AG09309 (cell line): ENCODE results near the gene BPNT1.

Experiments
- DNase-seq: peaks from one replicate; pipeline ENCODE4 v3.0.0-alpha.2; 2010; ENCODE audit warnings: low read depth
- H3K4me3 ChIP-seq: 2 replicates; pipeline ENCODE4 v1.5.1; 2011; ENCODE audit warnings: mild to moderate bottlenecking, low read depth, low read length, moderate library complexity; ENCODE audit not compliant: control insufficient read depth
- TF ChIP-seq, protein P1 (sequence below): IDR thresholded peaks from 2 replicates; pipeline ENCODE4 v1.5.1; 2011; ENCODE audit warnings: mild to moderate bottlenecking, low read depth, low read length, inconsistent platforms; ENCODE audit not compliant: insufficient read depth, control insufficient read depth; ENCODE audit errors: missing control alignments

Gene BPNT1, protein sequence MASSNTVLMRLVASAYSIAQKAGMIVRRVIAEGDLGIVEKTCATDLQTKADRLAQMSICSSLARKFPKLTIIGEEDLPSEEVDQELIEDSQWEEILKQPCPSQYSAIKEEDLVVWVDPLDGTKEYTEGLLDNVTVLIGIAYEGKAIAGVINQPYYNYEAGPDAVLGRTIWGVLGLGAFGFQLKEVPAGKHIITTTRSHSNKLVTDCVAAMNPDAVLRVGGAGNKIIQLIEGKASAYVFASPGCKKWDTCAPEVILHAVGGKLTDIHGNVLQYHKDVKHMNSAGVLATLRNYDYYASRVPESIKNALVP

DNA sequence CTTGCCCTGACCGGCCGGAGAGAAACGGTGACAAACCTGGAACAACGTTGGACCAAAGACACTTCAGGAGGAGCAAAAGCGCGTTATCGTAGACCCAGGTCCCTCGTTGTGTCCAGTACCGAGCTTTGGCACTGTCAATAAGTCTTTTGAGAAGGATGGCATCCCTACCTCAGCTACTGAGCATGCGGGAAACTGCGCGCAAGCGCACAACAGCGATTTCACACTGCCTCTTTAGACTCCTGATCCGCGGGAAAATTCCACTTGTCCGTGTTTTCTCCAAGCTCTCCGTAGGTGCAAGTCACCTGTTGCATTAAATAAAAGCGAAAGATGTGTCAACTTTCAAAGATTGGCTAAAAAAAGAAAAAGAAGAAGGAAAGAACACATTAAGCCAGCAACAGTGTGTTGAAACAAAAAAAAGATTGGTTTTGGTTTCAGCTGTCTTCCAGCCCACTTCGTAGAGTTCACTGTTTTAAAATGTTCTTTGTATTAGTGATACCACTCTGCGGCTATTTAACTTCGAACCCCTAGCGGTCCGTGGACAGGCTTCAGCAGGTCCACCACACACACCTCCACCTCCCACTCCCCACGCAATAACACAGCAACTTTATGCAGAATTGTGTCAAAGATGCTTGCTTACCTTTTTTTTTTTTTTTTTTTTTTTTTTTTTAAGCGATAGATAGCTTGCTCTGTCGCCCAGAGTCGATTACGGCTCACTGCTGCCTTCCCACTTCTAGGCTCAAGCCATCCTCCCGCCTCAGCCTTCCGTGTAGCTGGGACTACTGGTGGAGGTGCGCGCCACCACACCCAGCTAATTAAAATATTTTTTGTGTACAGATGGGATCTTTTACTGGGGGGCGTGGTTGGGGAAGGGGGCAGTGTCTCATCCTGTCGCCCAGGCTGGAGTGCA is at the start of gene BPNT1:
BPNT1 (minus strand) TSS at position 139 of the 907 bp plus-strand sequence. CDS start 9,942 bp downstream, outside the sequence.
- peak; percentile 77 for DNase-seq
- peak within 1 kb of the TSS; percentile 49 for H3K4me3 ChIP-seq
- TF ChIP-seq, protein P1, sequence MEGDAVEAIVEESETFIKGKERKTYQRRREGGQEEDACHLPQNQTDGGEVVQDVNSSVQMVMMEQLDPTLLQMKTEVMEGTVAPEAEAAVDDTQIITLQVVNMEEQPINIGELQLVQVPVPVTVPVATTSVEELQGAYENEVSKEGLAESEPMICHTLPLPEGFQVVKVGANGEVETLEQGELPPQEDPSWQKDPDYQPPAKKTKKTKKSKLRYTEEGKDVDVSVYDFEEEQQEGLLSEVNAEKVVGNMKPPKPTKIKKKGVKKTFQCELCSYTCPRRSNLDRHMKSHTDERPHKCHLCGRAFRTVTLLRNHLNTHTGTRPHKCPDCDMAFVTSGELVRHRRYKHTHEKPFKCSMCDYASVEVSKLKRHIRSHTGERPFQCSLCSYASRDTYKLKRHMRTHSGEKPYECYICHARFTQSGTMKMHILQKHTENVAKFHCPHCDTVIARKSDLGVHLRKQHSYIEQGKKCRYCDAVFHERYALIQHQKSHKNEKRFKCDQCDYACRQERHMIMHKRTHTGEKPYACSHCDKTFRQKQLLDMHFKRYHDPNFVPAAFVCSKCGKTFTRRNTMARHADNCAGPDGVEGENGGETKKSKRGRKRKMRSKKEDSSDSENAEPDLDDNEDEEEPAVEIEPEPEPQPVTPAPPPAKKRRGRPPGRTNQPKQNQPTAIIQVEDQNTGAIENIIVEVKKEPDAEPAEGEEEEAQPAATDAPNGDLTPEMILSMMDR, result no peak

DNA sequence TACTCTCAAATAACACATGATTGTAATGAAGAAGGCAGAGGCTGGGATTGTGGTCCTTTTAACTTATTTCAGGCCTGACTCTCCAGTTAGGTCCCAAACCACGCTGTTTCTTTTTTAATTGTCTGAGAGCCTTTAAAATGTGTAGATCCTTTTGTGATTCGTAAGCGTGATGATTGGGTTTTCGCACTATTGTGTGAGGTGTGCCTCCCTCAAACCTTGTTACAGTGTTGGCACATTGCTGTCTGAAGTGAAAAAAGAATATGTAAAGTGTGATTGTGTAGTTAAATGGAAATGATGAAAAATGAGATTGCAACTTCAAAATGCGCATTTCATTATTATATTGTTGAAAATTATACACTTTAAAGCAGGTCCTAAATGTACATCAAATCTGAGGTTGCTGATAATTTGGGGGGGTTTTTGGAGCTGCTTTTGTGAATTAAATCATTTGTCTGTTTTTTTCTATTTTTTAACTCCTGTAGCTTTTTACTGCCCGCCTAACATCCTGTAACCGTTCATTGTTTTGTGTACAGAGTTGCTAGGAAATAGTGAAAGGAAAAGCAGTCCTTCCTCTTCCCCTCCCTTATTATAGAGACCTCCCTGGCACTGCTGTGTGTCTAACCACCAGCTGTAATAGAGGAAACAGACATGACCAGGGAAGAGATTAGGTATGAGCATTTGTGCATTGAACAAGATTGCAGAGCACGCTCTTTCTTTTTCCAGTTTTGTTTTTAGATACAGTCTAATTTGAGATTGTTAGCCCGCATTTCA is 47.6 kb upstream of the BPNT1 start:
- DNase-seq, result no peak
- TF ChIP-seq, protein P1, result no peak
- H3K4me3 ChIP-seq, result no peak overlapping the region

DNA sequence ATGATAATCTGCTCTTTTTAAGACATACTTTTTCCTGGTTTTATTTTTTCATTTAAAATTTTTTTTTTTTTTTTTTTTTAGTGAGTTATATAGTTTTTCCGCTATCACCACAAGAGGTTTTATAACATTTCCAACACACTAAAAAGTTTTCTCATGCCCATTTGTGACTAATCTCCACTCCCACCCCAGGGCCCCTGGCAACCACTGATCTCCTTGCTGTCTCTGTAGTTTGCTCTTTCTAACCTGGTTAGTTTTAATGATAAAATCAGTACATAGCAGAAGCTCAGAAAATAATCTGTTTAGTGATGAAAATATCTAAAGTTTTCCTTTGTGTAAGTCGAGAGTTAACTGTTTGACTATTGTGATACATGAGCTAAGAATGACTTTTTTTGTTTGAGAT is 46.2 kb upstream of the BPNT1 start:
- no peak for DNase-seq
- TF ChIP-seq, protein P1, result no peak
- no peak overlapping the region for H3K4me3 ChIP-seq

DNA sequence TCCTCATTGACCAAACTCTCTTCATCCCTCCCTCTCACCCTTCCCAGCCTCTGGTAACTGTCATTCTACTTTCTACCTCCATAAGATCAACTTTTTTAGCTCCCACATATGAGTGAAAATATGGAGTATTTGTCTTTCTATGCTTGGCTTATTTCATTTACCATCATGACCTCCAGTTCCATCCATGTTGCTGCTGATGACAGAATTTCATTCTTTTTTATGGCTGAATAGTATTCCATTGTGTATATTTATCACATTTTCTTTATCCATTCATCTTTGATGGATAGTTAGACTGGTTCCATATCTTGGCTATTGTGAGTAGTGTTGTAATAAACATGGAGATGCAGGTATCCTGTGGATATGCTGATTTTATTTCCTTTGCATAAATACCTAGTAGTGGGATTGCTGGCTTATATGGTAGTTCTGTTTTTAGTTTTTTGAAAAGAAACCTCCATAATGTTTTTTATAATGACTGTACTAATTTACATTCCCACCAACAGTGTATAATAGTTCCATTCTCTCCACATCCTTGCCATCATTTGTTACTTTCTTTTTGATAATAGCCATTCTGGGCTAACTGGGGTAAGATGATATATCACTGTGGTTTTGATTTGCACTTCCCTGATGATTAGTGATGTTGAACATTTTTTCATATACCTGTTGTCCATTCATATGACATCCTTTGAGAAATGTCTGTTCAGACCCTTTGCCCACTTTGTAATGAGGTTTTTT is 40.1 kb upstream of the BPNT1 start:
- H3K4me3 ChIP-seq, result no peak overlapping the region
- DNase-seq, result no peak
- TF ChIP-seq, protein P1, result no peak

DNA sequence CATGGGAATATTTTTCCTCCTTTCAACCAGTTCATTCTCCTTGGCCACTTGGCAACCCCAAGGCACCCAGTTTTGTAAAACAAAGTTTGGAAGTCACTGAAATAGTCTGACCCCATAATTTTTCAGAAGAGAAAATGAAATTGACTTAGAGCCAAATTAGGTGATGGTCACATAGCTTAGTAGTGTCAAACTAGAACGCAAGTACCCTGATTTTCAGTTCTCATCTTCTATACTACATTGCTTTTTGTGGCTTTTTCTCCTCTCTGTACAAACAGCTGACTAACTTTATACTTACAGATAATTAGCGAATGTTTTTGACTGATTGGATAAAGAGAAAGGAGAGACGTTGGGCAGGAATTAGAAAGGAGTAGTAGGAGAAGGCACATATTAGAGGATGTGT is 37.5 kb upstream of the BPNT1 start:
- no peak for DNase-seq
- H3K4me3 ChIP-seq, result no peak overlapping the region
- TF ChIP-seq, protein P1, result no peak

DNA sequence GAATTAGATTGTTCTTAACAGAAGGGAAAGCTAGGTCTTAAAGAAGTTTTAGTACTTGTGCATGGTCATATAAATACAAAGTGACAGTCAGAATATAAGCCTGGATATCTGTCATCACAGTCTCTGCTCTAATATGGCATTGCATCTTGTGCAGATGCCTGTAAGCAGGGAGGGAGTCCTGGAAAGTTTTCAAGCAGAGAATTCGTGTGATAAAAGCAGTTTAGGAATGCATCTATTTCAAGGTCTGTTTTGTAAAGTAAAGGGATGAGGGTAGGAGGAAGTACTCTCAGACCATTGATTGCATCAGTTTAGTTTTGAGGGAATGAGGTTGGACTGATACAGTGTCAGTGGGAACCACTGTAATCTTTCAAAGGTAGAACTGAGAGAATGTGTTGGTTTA is 35.0 kb upstream of the BPNT1 start:
- H3K4me3 ChIP-seq, result no peak overlapping the region
- peak; percentile 54 for DNase-seq
- TF ChIP-seq, protein P1, result no peak
